Lower leg skin (tissue), 4 donors: Measurements from ENCODE around the gene TCEA2. TPM values are rescaled to one million over a fixed set of nuclear protein-coding genes. Genes with fewer than 3 reads are reported as not detected.
"Not testable (repeated sequence)": the region's sequence is repeated elsewhere in the genome, so short reads cannot be mapped to it uniquely, and the experiment has no call there.

Experiments used
- DNase-seq, 2 donors: peaks; one replicate each; pipeline ENCODE4 v3.0.0-alpha.2; 2019; ENCODE audit warnings: low spot score in 2 of 2
- H3K4me3 ChIP-seq: fragments of 200-600 bp; sonication (generic); 2 replicates; pipeline ENCODE4 v1.5.1; 2017; ENCODE audit warnings: mild to moderate bottlenecking, low read depth; ENCODE audit not compliant: poor library complexity, severe bottlenecking
- POLR2A ChIP-seq, 2 donors: fragments of 450-650 bp; IDR thresholded peaks; one replicate each; pipeline ENCODE4 v1.6.1; 2016 to 2017; ENCODE audit warnings: antibody characterized with exemption in 2 of 2, mild to moderate bottlenecking in 1 of 2, moderate library complexity in 1 of 2
- WGBS, 2 donors: methylation state at CpG; one replicate each; pipeline ENCODE4 v1.1.5; 2018; 5-methylcytosine and 5-hydroxymethylcytosine counted together
- intact Hi-C: fragments of 100-400 bp; cut with DNase I; formaldehyde crosslinking; loops from one replicate; pipeline ENCODE4 v1.15.0; 2023; ENCODE audit warnings: low total_unique reads
- total RNA-seq, 4 donors: library from RNA; depleted of rRNA; stranded (reverse); fragments of >200 nt; gene quantifications; one replicate each; pipeline ENCODE4 v1.1.0, GENCODE V29; 2016
- TF ChIP-seq, protein P1 (sequence below), 3 donors: fragments of 450-650 bp; IDR thresholded peaks; one replicate each; pipeline ENCODE4 v1.5.1; 2016; ENCODE audit warnings: antibody characterized with exemption in 3 of 3, mild to moderate bottlenecking in 3 of 3, moderate library complexity in 2 of 3

TCEA2 gene
- total RNA-seq, 4 donors from 2014 or later: 16.5 to 52.3 (median 22.8) TPM

DNA sequence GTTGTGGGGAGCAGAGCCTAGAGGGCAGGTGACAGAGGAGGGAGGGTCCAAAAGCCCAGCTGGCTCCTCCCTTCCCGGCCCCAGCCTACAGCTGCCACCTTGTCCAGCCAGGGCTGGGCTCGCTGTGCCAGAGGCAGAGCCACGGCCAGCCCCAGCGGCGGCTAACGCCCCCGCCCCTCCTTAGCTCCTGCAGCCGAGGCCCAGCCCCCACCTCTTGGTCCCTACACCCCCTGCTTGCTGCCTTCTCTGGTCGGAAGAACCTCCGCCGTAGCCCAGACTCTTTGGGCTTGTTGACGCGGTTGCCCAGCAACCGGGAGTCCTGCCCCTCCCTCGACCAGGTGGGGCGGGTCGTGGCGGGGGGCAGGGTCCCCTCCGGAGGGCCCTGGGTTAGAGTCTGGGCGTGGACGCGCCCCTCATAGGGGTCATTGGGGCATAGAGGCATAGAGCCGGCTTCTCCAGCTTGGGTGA is 21.7 kb downstream of the TCEA2 start:
- no peak overlapping the region for H3K4me3 ChIP-seq
- intact Hi-C loops: no loop called here
- TF ChIP-seq POLR2A (IDR thresholded peaks at IDR 0.05): no peak
- TF ChIP-seq, protein P1, sequence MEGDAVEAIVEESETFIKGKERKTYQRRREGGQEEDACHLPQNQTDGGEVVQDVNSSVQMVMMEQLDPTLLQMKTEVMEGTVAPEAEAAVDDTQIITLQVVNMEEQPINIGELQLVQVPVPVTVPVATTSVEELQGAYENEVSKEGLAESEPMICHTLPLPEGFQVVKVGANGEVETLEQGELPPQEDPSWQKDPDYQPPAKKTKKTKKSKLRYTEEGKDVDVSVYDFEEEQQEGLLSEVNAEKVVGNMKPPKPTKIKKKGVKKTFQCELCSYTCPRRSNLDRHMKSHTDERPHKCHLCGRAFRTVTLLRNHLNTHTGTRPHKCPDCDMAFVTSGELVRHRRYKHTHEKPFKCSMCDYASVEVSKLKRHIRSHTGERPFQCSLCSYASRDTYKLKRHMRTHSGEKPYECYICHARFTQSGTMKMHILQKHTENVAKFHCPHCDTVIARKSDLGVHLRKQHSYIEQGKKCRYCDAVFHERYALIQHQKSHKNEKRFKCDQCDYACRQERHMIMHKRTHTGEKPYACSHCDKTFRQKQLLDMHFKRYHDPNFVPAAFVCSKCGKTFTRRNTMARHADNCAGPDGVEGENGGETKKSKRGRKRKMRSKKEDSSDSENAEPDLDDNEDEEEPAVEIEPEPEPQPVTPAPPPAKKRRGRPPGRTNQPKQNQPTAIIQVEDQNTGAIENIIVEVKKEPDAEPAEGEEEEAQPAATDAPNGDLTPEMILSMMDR (IDR thresholded peaks at IDR 0.05): no peak
- DNase-seq: no peak
- 8 to 16% methylated on average over 16 to 19 of the region's 23 CpGs for WGBS, 2 donors

DNA sequence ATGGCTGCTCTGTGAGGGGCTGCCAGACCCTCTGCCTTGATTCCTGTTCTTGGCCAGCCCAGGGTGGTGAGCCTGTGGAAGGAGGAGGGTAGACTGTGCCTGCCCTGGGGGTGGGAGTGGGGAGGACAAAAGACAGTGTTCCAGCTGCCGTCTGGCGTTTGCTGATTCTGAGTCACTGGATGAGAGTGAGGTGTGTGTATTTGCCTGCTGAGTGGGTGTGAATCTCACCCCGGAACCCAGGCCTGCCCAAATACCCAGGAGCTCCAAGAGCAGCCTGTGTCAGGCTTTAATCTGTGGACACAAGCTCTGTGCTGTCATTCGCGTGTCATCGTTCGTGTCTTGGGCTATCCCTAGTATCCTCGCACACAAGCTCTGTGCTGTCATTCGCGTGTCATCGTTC is 23.8 kb downstream of the TCEA2 start:
- no peak for DNase-seq
- 80 to 85% methylated on average over 7 to 8 of the region's 11 CpGs for WGBS, 2 donors
- H3K4me3 ChIP-seq: no peak overlapping the region
- TF ChIP-seq, protein P1 (IDR thresholded peaks at IDR 0.05): no peak
- TF ChIP-seq POLR2A (IDR thresholded peaks at IDR 0.05): no peak
- intact Hi-C loops: no loop called here

DNA sequence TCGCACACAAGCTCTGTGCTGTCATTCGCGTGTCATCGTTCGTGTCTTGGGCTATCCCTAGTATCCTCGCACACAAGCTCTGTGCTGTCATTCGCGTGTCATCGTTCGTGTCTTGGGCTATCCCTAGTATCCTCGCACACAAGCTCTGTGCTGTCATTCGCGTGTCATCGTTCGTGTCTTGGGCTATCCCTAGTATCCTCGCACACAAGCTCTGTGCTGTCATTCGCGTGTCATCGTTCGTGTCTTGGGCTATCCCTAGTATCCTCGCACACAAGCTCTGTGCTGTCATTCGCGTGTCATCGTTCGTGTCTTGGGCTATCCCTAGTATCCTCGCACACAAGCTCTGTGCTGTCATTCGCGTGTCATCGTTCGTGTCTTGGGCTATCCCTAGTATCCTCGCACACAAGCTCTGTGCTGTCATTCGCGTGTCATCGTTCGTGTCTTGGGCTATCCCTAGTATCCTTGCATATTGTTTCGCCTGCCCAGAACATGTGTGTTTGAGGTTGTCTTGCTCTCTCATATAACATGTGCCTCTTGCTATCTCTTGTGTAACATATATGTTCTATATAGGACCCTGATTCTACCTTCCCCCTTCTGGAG is 24.3 kb downstream of the TCEA2 start:
- 92 to 98% methylated on average over 6 to 10 of the region's 36 CpGs for WGBS, 2 donors
- H3K4me3 ChIP-seq, DNase-seq, intact Hi-C loops: not testable (repeated sequence)

DNA sequence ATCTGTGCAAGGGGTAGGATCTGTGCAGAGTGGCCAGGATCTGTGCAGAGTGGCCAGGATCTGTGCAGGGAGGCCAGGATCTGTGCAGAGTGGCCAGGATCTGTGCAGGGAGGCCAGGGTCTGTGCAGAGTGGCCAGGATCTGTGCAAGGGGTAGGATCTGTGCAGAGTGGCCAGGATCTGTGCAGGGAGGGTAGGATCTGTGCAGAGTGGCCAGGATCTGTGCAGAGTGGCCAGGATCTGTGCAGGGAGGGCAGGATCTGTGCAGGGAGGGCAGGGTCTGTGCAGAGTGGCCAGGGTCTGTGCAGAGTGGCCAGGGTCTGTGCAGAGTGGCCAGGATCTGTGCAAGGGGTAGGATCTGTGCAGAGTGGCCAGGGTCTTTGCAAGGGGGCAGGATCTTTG is 25.6 kb downstream of the TCEA2 start:
- DNase-seq, H3K4me3 ChIP-seq, intact Hi-C loops: not testable (repeated sequence)

DNA sequence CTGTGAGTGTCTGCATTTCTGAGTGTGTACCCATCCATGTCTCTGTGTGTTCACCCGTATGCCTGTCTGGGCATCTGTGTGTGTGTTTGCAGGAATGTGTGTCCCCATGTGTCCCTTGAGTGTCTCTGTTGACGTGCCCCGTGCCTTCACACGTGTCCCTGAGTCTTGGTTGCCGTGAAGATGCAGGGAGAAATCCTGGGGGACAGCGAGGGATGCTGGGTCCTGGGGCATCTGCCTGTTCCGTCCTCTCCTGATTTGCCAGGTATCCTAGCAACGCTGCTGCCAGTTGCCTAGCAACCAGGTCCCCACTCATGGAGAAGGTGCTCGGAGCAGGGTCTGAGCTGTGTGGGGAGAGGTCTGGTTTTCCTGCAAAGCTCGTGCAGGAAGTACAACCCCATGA is 27.2 kb downstream of the TCEA2 start:
- intact Hi-C loops: no loop called here

DNA sequence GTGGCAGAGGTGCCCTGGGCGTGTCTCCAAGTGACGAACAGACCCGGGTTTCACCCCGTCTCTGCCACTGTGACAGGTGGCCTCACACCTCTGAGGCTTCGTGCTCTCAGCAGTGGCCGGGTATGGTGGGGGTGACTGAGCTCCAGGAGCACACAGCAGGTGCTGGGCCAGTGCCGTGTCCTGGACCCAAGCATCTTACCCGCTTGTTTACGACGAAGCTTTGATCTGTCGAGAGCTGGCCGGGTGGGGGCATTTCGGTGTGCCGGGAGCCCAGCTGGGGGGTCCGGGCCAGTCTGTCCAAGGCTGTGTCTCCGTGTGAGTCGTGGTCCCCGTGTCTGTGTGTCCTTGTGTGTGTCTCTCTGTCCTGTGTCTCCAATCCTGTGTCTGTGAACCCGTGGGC is 28.3 kb downstream of the TCEA2 start:
- intact Hi-C loops: no loop called here

More for the DNA sequence above, 27.2 kb downstream of the TCEA2 start:
- TF ChIP-seq POLR2A (IDR thresholded peaks at IDR 0.05): no peak
- TF ChIP-seq, protein P1 (IDR thresholded peaks at IDR 0.05): no peak
- 48 to 53% methylated on average over 4 to 9 of the region's 10 CpGs for WGBS, 2 donors
- no peak overlapping the region for H3K4me3 ChIP-seq
- DNase-seq: no peak

More for the DNA sequence above, 28.3 kb downstream of the TCEA2 start:
- TF ChIP-seq, protein P1 (IDR thresholded peaks at IDR 0.05): no peak
- no peak for TF ChIP-seq POLR2A (IDR thresholded peaks at IDR 0.05)
- DNase-seq: no peak
- H3K4me3 ChIP-seq: no peak overlapping the region
- 81 to 86% methylated on average over 8 to 13 of the region's 19 CpGs for WGBS, 2 donors
